HG03039 (cell line): ENCODE results near the gene DNAH1.

Experiments
- ATAC-seq: cut with Tn5 transposase; IDR thresholded peaks from one replicate; pipeline ENCODE4 v1.9.1; 2021; ENCODE audit warnings: mild to moderate bottlenecking, moderate library complexity; ENCODE audit not compliant: unreplicated experiment

DNAH1 gene

DNA sequence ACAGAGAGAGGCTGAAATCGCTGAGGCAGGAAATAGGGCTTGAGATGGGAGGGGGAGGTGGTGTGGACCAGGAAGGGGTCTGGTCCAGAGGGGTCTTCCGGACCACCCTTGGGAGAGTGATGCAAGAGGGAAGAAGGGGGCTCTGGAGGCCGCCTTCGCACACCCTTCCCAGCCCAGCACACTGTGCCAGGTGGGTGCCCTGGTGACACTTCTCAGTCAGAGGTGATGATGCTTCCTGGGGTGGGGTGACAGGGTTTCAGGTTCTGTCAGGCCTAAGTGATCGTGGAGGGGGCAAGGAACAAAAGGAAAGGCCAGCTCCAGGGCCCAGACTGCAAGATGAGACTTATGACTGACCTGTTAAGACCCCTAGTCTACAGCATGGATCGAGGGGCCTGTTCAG is 116.1 kb downstream of the DNAH1 start:
- no peak for ATAC-seq

DNA sequence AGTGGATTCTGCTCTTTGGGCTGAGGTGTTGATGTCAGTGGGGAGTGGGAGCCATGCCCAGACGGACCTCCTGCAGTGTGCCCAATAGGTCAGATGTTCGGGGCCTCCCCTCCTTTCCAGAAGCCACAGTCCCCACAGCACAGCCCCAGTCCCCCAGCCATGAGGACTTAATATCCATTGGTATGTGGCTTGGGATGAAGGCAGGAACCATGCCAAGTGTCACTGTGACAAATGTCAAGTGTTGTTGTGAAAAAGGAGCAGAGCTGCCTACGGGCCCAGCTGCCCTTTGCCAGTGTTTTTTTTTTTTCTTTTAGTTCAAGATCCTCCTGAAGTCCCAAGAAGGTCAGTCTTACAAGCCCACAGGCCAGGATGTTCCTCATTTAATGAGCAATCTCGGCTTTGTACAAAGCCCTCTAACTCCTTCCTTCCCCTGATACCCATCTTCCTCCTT is 116.6 kb downstream of the DNAH1 start:
- no peak for ATAC-seq

DNA sequence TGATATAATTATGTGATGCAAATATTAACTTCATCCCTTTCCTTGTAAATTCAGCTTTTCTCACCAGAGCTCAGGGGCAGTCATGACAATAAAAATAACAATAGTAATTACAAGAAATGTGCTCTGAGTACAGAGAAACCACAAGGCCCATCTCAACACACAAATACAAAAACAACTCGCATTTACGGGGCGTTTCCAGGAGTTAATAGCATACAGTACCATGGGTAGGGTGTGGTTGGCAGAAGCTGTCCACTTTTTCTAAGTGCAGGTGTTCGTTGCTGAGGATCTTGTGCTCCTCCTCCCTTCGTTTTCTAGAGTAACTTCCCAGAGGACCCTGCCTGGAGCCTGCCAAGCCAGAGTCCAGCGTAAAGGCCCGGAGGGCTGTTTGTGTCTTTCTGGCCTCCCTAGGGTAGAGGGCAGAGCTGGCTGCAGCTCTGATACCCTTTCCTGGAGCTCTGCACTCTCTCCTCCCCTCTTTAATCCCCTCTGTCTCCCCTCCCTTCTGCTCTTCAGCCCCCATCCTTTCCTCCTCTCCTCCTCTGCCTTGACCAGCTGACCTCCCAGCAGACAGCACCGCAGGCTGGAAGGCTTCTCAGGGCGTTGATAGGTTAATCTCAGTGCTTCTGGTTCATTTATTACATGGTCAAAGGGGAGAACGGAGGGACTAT is 117.3 kb downstream of the DNAH1 start:
- ATAC-seq: no peak

GRCh38 chr3:52433996-52434479 is 117.9 kb downstream of the DNAH1 start:
- no peak for ATAC-seq

- no peak for ATAC-seq
Measured at GRCh38 chr3:52434491-52435115, 118.5 kb downstream of the DNAH1 start.

GRCh38 chr3:52435246-52436101 is 119.4 kb downstream of the DNAH1 start:
- ATAC-seq: no peak

DNA sequence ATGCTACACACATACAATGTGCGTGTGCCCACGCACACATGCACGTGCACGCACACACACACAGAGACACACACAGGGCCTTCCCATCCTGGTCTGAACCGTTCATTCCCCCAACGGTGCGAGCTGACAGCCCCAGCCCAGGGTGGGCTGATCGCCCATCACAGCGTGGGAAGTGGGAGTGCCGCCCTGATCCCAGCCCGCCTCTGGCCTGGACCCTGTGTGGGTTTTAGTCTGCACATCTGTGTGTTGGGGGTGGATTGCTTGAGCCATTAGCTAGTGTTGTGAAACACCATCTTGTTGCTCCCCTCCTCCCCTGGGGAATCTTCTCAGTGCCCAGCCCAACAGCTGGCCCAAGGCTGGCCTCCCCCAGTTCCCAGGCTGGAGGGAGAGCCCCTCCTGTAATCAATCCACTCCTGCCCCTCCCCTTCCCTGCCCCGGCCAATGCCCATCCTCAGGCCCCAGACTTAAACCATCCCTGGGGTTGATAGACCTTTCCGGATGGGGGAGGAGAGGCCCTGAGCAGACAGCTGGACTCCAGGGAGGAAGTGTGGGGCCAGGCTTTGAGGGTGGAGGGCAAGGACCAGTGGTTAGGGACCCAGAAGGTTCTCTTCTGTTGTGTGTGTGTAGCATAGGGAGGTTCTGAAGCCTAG is 120.5 kb downstream of the DNAH1 start:
- ATAC-seq: no peak

- ATAC-seq: no peak
Measured at GRCh38 chr3:52437326-52438103, 121.4 kb downstream of the DNAH1 start.

DNA sequence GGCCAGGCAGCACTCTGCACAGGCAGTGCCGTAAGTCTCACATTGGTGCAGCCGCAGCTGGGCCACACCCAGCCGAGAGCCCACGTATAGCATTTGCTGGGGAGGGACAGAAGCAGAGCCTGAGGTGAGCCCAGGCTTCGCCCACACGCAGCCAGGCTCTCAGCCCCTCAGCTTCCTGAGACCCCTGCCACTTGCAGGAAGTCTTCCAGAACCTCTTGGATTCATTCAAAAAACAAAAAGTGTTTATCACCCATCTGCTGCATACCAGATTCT is 121.9 kb downstream of the DNAH1 start:
- no peak for ATAC-seq

GRCh38 chr3:52438579-52439425 is 122.7 kb downstream of the DNAH1 start:
- ATAC-seq: no peak

GRCh38 chr3:52439426-52440248 is 123.5 kb downstream of the DNAH1 start:
- no peak for ATAC-seq

DNA sequence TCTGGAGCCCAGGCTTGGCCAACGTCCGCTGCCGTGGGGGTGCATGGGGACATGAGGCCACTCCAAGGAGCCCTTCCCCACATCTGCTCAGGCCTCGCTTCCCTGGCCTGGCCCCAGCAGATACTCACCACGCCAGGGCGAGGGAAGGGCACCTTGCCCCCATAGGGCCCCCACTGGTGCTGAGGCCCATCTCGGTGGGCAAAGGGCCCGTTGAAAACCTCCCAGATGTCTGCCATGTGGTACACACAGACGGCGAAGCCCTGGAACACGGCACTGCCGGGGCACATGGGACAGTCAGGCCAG is 124.1 kb downstream of the DNAH1 start:
- no peak for ATAC-seq

- no peak for ATAC-seq
Measured at GRCh38 chr3:52440671-52441070, 124.6 kb downstream of the DNAH1 start.

DNA sequence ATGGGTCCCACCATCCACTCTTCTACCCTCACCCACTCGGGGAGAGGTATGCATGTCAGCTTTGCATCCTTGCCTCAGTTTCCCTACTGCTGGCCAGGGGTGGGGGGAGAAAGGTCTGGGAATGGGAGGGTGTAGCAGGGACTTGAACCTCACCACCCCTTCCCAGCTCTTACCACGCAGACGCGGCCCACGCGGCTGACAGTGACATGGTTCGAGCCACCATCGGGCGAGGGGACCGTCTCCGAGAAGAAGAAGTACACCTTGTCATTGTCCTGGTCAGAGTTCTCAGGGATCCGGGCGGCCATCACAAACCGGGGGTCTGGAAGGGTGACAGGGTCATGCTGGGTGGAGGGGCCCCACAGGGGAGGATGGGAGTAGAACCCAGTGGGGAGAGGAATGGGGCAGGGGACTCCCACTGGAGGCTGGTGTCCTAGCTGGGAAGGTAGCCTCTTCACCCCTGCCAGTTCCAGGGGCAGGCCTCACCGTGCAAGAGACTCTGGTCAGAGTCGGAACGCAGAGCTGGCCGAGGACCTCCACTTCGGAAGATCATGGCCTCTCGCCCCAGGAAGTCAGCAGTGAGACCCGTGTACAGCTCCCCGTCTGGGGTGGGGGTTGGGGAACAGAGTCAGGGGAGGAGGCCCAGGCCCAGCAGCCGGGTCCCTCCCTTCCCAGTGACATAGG is 125.1 kb downstream of the DNAH1 start:
- no peak for ATAC-seq

DNA sequence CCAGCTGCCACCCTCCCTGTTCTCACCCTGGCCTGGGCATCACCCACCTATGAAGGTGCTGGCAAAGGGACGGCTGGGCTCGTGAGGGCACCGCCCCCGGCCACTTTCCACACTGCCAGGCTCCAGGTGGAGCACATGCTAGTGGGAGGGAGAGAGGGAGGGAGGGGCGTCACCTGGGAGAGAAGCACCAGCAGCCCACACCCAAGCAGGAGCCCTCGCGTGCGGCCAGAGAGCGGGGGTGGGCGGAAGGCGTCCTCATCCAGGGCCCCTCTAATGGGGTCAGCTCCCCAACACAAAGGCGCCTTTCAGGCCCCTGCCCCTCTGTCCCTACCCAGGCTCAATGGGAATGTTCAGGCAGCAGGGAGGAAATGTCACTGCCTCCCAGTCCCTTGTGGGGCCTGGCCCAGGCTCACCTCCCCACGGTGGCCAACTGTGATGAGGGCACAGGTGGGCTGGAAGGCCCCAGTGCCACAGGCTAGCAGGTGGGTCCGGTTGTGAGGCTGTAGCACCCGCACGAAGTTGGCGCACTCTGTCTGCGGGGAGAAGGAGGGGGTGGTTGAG is 125.7 kb downstream of the DNAH1 start:
- no peak for ATAC-seq

DNA sequence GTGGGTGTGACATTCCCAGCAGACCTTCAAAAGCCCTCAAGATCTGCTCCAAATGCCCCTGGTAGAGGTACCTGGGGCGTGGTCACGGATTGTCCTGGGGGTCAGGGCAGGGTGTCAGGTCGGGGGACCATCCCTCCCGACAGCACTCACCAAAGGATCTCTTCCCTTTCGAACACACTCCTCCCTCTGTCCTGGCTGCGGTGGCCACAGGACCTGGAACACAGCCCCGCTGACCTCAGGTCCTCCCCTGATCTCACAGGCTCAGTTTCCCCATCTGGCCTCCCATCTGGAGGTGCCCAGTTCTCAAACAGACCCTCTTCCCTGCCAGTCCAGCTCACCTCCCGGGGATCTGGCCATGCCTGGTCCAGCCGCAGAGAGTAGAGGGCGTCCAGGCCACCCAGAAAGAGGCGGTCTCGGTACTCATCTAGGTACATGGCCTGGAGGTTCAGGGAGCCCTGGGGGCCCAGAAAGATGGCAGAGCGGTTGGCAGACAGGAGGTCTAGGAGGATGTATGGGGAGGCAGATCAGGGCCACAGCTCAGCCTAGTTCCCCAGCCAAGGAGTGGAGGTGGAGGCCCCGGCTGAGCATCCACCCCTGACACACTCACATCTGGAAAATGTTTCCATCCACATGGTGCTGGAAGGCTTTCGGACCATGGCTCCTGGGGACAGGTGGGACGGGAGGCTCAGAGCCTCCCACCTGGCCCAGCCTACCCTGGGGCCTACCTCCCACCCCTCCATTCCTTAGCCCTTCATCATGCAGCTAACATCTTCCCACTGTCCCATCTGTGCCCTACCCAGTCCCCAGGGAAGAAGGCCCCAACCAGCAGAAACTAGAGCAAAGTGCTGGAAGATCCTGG is 126.5 kb downstream of the DNAH1 start:
- ATAC-seq: no peak

DNA sequence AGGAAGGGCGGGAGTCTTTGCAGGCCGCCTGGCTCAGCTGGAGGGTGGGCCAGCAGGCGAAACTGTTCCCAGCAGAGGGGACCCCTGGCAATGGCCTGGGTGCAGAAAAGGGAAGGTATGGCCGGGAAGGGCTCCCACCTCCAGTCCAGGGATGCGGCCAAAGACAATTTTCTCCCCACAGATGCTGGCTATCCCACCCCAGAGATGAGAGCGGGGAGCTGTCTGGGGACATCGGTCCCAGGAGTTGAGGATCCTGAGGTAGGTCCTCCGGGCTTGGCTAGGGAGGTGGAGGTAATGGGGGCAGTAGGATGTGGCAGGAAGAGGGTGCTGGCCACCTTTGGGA is 127.1 kb downstream of the DNAH1 start:
- no peak for ATAC-seq
